HG03139 (cell line): Measurements from ENCODE around the gene GLIS1.
"Not testable (repeated sequence)": the region's sequence is repeated elsewhere in the genome, so short reads cannot be mapped to it uniquely, and the experiment has no call there.

Experiments
- ATAC-seq: cut with Tn5 transposase; IDR thresholded peaks from one replicate; pipeline ENCODE4 v1.9.1; 2021; ENCODE audit not compliant: unreplicated experiment

The GLIS1 gene

GRCh38 chr1:53572065-53572814 lies 166.7 kb downstream of the GLIS1 start:
- no peak for ATAC-seq

GRCh38 chr1:53568540-53568939 lies 170.4 kb downstream of the GLIS1 start:
- no peak for ATAC-seq

DNA sequence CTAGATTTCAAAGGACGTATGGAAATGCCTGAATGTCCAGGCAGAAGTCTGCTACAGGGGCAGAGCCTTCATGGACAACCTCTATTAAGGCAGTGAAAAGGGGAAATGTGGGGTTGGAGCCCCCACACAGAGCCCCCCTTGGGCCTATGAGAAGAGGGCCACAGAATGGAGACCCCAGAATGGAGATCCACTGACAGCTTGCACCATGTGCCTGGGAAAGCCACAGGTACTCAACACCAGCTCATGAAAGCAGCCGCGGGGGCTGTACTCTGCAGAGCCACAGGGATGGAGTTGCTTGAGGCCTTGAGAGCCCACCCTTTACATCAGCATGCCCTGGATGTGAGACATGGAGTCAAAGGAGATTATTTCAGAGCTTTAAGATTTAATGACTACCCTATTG lies 171.1 kb downstream of the GLIS1 start:
- ATAC-seq: no peak

DNA sequence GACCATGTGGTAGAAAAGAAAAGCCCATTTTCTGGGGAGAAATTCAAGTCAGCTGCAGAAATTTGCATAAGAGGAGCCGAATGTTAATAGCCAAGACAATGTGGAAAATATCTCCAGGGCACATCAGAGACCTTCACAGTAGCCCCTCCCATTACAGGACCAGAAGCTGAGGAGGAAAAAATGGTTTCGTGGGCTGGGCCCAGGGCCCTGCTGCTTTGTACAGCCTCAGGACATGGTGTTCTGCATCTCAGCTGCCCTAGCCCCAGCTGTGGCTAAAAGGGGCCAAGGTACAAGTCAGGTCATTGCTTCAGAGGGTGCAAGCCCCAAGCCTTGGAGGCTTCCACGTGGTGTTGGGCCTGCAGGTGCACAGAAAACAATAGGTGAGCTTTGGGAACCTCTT lies 171.5 kb downstream of the GLIS1 start:
- ATAC-seq: no peak

- ATAC-seq: no peak
Observed at GRCh38 chr1:53563611-53564010, 175.4 kb downstream of the GLIS1 start.

DNA sequence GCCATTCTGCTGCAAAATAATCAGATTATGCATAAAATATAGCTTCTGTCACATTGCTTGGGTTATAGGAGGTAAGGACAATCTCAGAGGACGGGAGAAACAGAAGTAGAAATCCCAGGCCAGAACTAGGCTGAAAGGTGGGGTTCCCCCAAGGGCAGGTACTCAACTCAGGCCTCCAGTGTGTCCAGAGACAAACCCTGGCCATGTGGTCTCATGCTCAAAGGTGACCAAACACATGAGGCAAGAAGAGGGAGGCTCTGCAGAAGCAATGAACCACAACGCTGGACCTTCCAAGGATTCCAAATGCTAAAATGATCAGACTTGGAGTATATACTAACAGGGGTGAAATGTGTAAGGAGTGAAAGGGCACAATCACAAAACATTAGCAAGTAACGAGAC lies 176.0 kb downstream of the GLIS1 start:
- ATAC-seq: no peak

DNA sequence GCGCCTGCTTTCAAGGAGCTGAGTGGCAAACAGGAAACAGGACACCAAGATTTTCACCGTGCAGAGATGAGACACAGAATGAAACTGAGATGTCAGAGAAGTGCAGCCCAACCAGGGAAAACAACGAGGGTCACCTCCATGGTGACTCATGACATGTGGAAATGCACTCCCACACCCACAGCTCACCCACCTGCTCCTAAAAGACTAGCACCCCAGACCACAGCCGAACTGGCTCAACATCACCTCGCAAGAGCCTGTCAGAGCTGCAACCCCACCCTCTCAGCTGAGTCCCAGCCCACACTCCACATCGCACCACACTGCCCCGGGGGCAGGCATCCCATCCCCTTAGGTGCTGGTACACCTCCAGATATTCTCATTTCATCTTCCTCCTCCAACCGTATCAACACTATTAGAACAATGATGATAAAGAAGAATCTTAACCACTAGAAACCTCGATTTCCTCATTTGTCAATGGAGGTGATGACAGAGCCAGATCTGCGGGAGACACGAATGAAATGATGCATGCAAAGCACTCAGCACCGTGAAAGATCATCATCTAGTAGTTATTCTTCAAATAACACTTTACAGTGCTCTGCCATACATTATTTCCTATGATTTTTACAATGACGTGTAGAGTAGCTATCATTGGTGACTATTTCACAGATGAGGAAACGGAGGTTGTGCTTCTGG lies 176.5 kb downstream of the GLIS1 start:
- ATAC-seq: no peak

DNA sequence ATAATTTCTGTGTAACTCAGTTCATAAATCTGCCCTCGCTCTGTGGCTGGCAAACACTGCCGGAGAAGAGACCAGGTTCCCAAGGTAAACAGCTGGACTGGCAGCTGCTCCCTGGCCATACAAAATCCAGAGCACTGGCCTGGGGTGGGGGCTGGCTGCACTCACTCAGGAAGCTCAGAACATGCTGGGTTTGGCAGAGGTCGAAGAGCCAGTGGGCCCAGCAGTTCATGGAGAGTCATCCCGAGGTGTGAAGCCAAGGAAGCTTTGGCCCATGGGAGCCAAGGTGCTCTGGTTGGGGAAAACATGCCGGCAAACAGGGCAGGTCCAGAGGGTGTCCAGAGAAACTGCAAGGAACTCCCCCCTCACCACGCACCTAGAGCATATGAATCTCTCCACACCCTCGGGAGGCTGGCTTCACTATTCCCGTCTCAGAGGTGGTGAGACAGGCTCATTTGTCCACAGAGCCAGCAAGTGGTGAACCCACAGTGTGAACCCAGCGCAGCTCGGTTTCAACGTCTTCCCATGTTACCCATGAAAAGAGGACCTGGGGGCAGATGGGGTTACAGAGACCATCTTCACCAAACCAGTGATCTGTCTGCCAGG lies 177.4 kb downstream of the GLIS1 start:
- ATAC-seq: no peak

DNA sequence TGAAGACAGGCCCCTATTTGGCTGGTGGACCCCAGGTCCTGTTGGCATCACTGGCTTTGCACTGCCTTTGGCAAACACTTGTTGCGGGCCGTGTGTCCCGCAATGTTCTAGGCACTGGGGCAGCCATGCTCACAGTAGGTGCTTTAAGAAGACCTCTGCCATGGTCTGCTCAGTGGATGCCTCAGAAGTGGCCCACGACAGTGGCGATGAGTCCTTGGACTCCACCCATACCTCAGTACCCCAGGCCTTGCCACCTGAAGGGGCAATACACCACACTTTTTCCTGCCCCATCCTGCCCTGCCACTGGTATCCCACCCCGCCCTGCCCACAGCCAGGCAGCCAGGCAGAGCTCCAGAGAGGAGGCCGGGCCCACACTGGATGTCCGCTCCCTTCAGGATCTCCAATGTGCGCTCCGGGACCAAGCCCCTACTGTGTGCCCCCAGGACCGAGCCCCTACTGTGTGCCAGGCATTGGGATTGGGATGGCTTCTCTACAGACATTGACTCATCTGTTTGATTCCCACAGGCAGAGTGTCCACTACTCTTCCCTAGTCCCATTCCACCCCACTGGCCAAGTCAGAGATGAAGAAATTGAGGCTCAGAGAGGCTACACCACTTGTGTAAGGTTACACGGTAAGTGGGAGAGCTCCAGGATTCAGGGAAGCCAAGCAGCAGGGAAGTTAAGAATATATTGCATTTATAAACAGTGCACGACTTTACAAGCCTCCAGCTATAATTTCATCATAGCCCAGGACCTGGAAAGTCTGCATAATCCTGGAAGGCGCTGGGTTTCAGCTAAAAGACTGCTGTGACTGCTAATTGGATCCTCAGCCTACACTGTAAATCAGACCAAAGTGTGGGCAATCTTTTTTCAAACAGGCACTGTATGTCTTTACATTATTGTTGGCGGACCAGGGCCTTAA lies 178.1 kb downstream of the GLIS1 start:
- no peak for ATAC-seq

DNA sequence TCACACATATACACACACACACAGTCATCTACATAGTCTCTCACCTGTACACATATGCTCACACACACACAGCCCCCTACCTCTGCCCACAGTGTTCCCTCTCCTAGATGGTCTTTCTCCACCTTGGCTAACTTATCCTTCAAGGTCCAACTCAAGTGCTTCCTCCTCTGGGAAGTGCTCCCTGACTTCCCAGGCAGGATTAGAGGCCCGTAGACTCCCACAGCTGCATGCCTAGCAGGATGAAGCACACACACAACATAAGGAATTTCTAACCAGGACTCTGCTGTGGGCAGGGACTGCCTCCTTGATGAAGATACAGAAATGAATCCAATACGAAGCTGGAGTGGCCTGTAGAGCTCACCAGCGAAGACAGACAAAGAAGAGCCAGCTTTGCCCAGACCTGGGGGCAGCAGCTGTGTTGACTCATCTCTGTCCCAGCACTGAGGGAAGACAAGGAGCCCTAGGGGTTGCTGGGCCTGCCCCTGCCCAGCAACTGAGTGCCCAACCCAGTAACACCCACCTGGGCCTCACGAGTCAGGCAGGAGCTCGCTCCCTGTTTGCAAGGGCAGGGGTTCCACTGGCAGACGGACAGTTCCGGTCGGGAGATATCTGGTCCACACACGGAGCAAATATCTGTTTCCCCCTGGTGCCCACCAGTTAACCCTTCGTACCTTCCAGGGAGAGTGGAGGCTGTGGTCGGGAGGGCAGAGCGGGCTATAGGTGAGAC lies 178.9 kb downstream of the GLIS1 start:
- no peak for ATAC-seq

DNA sequence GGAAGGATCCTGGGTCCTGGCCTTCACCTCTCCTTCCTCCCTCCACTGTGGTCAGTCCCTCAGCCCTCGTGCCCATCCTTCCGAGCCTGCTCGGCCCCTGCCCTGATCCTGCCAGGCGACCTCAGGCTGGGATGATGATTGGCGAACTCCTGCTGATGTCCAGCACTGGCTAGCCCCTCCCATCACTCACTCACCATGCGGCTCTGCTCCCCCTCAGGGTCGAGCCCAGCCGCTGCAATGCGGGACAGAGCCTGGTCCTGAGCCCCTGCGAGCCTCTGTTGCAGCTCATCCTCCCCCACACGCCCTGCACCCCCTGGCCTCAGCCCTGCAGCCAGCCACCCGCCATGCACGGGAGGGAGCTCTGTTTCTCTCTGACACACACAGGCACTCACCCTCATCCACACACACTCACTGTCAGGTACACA lies 179.6 kb downstream of the GLIS1 start:
- no peak for ATAC-seq

DNA sequence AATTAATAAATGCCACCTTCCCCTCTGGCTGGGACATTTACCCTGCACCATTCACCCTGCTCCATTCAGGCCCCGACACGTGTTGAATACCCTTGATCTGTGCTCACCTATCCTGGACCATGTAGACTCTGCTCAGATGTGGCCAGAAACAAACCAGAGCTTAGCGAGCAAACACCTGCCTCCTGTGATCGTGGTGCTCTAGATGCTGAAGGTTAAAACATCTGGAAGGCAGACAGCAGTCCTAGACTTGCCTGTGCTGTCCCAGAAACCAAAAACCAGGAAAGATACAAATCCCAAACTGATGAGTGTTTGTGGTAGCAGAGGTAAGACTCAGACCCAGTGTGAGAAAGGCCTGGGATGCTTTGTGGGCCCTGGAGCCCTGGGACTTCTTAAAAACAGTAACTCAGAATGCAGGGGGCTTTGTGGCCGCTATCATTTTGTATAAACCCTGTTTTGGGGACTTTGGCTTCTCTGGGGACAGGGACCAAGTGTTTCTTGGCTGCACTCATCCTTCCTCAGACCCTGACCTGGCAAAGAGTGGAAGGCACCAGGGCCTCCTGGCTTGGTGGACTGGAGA lies 180.1 kb downstream of the GLIS1 start:
- no peak for ATAC-seq

DNA sequence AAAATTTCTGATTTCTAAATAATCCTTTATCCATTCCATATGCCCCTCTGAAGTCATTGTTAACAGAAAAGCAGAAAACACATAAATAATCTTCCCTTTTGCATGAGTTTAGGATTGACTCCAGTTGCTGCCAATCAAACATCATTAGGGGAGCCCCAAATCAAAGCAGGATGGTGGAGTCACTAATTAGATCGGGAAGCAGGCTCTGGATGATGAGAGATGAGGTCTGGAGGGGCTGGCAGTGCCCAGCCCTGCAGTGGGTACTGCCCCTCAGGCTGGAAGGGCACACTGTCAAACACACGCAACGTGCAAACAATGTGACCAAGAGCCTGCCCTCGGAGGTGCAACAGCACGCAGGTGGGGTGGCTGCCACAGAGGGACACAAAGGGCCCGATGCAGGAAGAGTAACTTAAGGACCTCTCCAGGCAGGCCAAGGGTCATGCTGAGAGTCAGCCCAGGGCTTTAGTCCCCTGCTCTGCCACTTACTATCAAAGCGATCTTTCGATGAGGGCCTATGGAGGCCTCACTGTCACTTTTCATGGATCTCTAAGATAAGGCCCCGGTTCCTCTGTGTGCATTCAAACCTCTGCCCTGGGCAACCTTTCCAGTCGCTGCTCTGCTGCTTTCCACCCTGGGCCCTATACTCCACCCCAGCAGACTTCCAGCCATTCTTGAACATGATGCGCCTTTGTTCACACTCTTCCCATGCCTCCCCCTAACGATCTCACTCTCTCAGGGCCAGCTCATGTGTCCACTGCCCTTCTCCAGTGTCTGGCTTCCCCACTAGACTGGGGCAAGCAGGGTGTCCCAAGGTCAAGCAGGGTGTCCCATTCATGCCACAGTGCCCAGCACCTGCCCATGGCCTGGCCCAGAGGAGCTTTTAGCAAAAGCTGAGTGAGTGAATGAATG lies 180.9 kb downstream of the GLIS1 start:
- no peak for ATAC-seq

DNA sequence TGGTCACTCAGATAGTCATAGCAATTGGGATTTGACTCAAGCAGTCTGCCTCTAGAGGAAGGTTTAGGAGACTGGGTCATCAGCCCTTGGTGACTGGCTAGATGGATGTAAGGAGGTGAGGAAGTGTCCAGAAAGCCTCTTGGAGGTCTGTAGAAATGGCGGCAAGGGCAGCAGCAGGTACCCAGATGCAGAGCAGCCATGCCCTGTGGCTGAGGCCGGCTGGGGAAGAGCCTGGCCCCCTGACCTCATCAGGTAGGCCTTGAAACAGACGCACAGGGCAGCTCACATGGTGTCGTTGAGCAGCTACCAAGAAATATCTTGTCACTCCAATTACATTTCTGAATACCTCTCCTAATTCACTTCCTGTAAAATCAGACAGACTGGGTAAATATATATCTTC lies 181.6 kb downstream of the GLIS1 start:
- ATAC-seq: no peak

- ATAC-seq: no peak
Observed at GRCh38 chr1:53556657-53557227, 182.2 kb downstream of the GLIS1 start.

DNA sequence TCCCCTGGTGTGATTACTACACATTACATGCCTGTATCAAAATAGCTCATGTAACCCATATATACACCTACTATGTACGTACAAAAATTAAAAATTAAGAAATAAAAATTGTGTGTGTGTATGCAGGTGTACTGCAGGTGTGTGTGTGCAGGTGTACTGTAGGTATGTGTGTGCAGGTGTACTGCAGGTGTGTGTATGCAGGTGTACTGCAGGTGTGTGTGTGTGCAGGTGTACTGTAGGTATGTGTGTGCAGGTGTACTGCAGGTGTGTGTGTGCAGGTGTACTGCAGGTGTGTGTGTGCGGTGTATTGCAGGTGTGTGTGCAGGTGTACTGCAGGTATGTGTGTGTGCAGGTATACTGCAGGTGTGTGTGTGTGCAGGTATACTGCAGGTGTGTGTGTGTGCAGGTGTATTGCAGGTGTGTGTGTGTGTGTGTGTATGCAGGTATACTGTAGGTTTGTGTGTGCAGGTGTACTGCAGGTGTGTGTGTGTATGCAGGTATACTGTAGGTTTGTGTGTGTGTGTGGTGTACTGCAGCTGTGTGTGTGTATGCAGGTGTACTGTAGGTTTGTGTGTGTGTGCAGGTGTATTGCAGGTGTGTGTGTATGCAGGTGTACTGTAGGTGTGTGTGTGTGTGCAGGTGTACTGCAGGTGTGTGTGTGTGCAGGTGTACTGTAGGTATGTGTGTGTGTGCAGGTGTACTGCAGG lies 183.2 kb downstream of the GLIS1 start:
- not testable (repeated sequence) for ATAC-seq

- ATAC-seq: no peak
Observed at GRCh38 chr1:53554592-53555305, 184.2 kb downstream of the GLIS1 start.
